Sigmoid colon (tissue), 7 donors: ENCODE results near the gene PIH1D2. TPM values are rescaled to one million over a fixed set of nuclear protein-coding genes. Genes with fewer than 3 reads are reported as not detected.
"Not testable (repeated sequence)": the region's sequence is repeated elsewhere in the genome, so short reads cannot be mapped to it uniquely, and the experiment has no call there.

ENCODE experiments used
- DNase-seq: peaks from one replicate; pipeline ENCODE4 v3.0.0-alpha.2; 2019
- H3K27ac ChIP-seq, 4 donors: fragments of 200-600 bp; sonication (generic); one replicate each; pipeline ENCODE4 v1.5.1; 2016 to 2019; ENCODE audit warnings: mild to moderate bottlenecking in 1 of 4
- H3K27me3 ChIP-seq, 3 donors: fragments of 200-600 bp; sonication (generic); one replicate each; pipeline ENCODE4 v1.5.1; 2019; ENCODE audit warnings: mild to moderate bottlenecking in 1 of 3
- H3K36me3 ChIP-seq, 4 donors: fragments of 200-600 bp; sonication (generic); one replicate each; pipeline ENCODE4 v1.5.1; 2016 to 2019
- H3K4me1 ChIP-seq, 4 donors: fragments of 200-600 bp; sonication (generic); one replicate each; pipeline ENCODE4 v1.5.1; 2017 to 2019
- H3K4me3 ChIP-seq, 4 donors: fragments of 200-600 bp; sonication (generic); one replicate each; pipeline ENCODE4 v1.5.1; 2017 to 2019; ENCODE audit warnings: mild to moderate bottlenecking in 2 of 4, moderate library complexity in 1 of 4
- H3K9me3 ChIP-seq, 4 donors: fragments of 200-600 bp in 3 of 4; sonication (generic) in 3 of 4; one replicate each; pipeline versions ENCODE4 v1.5.1 to v1.6.1; 2013 to 2019
- EP300 ChIP-seq, 4 donors: sonication (generic); formaldehyde crosslinking; IDR thresholded peaks; one replicate each; pipeline ENCODE4 v1.6.1; 2017; ENCODE audit warnings: antibody characterized with exemption in 4 of 4
- POLR2A ChIP-seq, 2 donors: fragments of 450-650 bp; IDR thresholded peaks; one replicate each; pipeline ENCODE4 v1.6.1; 2016; ENCODE audit warnings: antibody characterized with exemption in 2 of 2, mild to moderate bottlenecking in 2 of 2, moderate library complexity in 2 of 2
- POLR2AphosphoS5 ChIP-seq, 4 donors: sonication (generic); formaldehyde crosslinking; IDR thresholded peaks; one replicate each; pipeline ENCODE4 v1.6.1; 2017; ENCODE audit warnings: antibody characterized with exemption in 4 of 4
- WGBS, 2 donors: extraction: QIAGEN DNeasy Blood & Tissue Kit; methylation state at CpG; one replicate each; pipeline ENCODE4 v1.1.7; 2013; 5-methylcytosine and 5-hydroxymethylcytosine counted together
- intact Hi-C: fragments of 100-400 bp; cut with DNase I; formaldehyde crosslinking; loops from one replicate; pipeline ENCODE4 v1.15.1; 2023
- polyA plus RNA-seq, 3 donors: library from polyadenylated mRNA; stranded (reverse); fragments of 200-250 nt; gene quantifications; one replicate each; pipeline ENCODE4 v1.2.3, GENCODE V29; 2013
- total RNA-seq, 4 donors: library from RNA; depleted of rRNA; stranded (reverse); fragments of >200 nt; gene quantifications; one replicate each; pipeline ENCODE4 v1.1.0, GENCODE V29; 2016
- TF ChIP-seq, protein P1 (sequence below), 4 experiments: fragments of 450-650 bp in 3 of 4; fragments of 200-600 bp in 1 of 4; IDR thresholded peaks; one replicate each; pipeline ENCODE4 v1.5.1; 2016 to 2019; ENCODE audit warnings: antibody characterized with exemption in 4 of 4, mild to moderate bottlenecking in 3 of 4, moderate library complexity in 2 of 4
- donor health status: healthy with polysubstance abuse.
- donor health status: Bipolar disorder and iron deficiency.
- donor health status: healthy.

The PIH1D2 gene
- total and polyA plus RNA-seq, 7 donors: 0.60 to 3.9 (median 1.8) TPM; not detected in 1

- H3K4me1 ChIP-seq: no peaks in the 10 kb centered on the region
- no peak overlapping the region for H3K27ac ChIP-seq
- intact Hi-C loops: no loop called here
- H3K36me3 ChIP-seq: peaks cover 0 to 4% (median 0%) of the 10 kb centered on the region in 4 donors
- H3K9me3 ChIP-seq: no peaks in the 10 kb centered on the region
- 83 to 90% methylated on average over 6 of the region's 6 CpGs for WGBS, 2 donors
- DNase-seq: no peak
- TF ChIP-seq POLR2AphosphoS5 (IDR thresholded peaks at IDR 0.05) (no peak), POLR2A (IDR thresholded peaks at IDR 0.05) (no peak), EP300 (IDR thresholded peaks at IDR 0.05) (no peak)
- no peaks in the 10 kb centered on the region for H3K27me3 ChIP-seq
- no peak overlapping the region for H3K4me3 ChIP-seq
Observed at GRCh38 chr11:112103446-112103845, 29.6 kb upstream of the PIH1D2 start.

GRCh38 chr11:112100462-112100861 is 26.6 kb upstream of the PIH1D2 start:
- Histone ChIP-seq H3K9me3 (no peaks in the 10 kb centered on the region), H3K36me3 (peaks cover 0 to 28% (median 3%) of the 10 kb centered on the region in 4 donors), H3K4me3 (no peak overlapping the region), H3K4me1 (no peaks in the 10 kb centered on the region), H3K27me3 (no peaks in the 10 kb centered on the region), H3K27ac (no peak overlapping the region)
- 71 to 77% methylated on average over 2 of the region's 2 CpGs for WGBS, 2 donors
- intact Hi-C loops: no loop called here
- no peak for TF ChIP-seq POLR2AphosphoS5 (IDR thresholded peaks at IDR 0.05)
- TF ChIP-seq POLR2A (IDR thresholded peaks at IDR 0.05): no peak
- no peak for DNase-seq

- 93 to 96% methylated on average over 11 of the region's 11 CpGs for WGBS, 2 donors
- Histone ChIP-seq H3K36me3 (peaks cover 0 to 53% (median 13%) of the 10 kb centered on the region in 4 donors), H3K27ac (no peak overlapping the region), H3K4me3 (no peak overlapping the region), H3K27me3 (no peaks in the 10 kb centered on the region), H3K9me3 (no peaks in the 10 kb centered on the region), H3K4me1 (no peaks in the 10 kb centered on the region)
- intact Hi-C loops: no loop called here
- no peak for DNase-seq
- TF ChIP-seq, protein P1, sequence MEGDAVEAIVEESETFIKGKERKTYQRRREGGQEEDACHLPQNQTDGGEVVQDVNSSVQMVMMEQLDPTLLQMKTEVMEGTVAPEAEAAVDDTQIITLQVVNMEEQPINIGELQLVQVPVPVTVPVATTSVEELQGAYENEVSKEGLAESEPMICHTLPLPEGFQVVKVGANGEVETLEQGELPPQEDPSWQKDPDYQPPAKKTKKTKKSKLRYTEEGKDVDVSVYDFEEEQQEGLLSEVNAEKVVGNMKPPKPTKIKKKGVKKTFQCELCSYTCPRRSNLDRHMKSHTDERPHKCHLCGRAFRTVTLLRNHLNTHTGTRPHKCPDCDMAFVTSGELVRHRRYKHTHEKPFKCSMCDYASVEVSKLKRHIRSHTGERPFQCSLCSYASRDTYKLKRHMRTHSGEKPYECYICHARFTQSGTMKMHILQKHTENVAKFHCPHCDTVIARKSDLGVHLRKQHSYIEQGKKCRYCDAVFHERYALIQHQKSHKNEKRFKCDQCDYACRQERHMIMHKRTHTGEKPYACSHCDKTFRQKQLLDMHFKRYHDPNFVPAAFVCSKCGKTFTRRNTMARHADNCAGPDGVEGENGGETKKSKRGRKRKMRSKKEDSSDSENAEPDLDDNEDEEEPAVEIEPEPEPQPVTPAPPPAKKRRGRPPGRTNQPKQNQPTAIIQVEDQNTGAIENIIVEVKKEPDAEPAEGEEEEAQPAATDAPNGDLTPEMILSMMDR (IDR thresholded peaks at IDR 0.05): no peak
- TF ChIP-seq POLR2A (IDR thresholded peaks at IDR 0.05): no peak
- no peak for TF ChIP-seq EP300 (IDR thresholded peaks at IDR 0.05)
- no peak for TF ChIP-seq POLR2AphosphoS5 (IDR thresholded peaks at IDR 0.05)
Observed at GRCh38 chr11:112097734-112098528, 24.1 kb upstream of the PIH1D2 start.

DNA sequence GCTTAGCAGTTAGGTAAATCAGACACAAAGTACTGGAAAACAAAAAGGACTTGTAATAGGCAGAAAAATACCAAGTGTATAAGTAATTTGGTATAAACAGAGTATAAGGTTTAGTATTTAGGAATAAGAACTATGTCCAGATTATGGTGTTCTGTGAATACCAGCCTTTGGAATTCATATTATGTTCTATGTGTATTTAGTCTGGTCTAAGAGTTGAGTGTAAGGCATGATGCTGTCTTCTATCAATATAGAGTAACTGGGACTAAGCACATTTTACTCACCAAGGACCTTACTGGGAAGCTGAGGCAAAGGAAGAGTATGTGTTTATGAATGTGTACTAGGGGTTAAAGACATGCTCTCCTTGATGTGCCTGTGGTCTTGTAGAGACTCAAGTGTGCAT is 22.4 kb upstream of the PIH1D2 start:
- H3K27me3 ChIP-seq: no peaks in the 10 kb centered on the region
- no peak overlapping the region for H3K4me3 ChIP-seq
- no peaks in the 10 kb centered on the region for H3K9me3 ChIP-seq
- TF ChIP-seq, protein P1 (IDR thresholded peaks at IDR 0.05): no peak
- no peak for TF ChIP-seq POLR2A (IDR thresholded peaks at IDR 0.05)
- TF ChIP-seq EP300 (IDR thresholded peaks at IDR 0.05): no peak
- TF ChIP-seq POLR2AphosphoS5 (IDR thresholded peaks at IDR 0.05): no peak
- no peak overlapping the region for H3K27ac ChIP-seq
- intact Hi-C loops: no loop called here
- H3K36me3 ChIP-seq: peaks cover 11 to 70% (median 27%) of the 10 kb centered on the region in 4 donors
- H3K4me1 ChIP-seq: no peaks in the 10 kb centered on the region
- DNase-seq: no peak

GRCh38 chr11:112095302-112095701 is 21.5 kb upstream of the PIH1D2 start:
- H3K9me3 ChIP-seq, DNase-seq, H3K4me3 ChIP-seq, H3K27ac ChIP-seq, H3K4me1 ChIP-seq, H3K27me3 ChIP-seq, intact Hi-C loops: not testable (repeated sequence)
- peaks cover 19 to 79% (median 33%) of the 10 kb centered on the region in 4 donors for H3K36me3 ChIP-seq
- 97 to 98% methylated on average over 2 of the region's 2 CpGs for WGBS, 2 donors

GRCh38 chr11:112087212-112087611 is 13.4 kb upstream of the PIH1D2 start:
- no peak for DNase-seq
- intact Hi-C loops: loop anchor here (5.0 kb wide), 1 partner anchor 210 kb away; the partner anchor contains the start of genes CFAP68 and FDXACB1
- TF ChIP-seq POLR2AphosphoS5 (IDR thresholded peaks at IDR 0.05) (no peak), POLR2A (IDR thresholded peaks at IDR 0.05) (no peak), EP300 (IDR thresholded peaks at IDR 0.05) (no peak)
- TF ChIP-seq, protein P1 (IDR thresholded peaks at IDR 0.05): no peak
- H3K4me3 ChIP-seq: peak overlapping the region; percentile 74 to 81 (median 75)
- 18% methylated on average over 10 of the region's 10 CpGs for WGBS, 2 donors
- H3K9me3 ChIP-seq: no peaks in the 10 kb centered on the region
- no peaks in the 10 kb centered on the region for H3K27me3 ChIP-seq
- H3K4me1 ChIP-seq: peaks cover 0 to 38% (median 33%) of the 10 kb centered on the region in 4 donors
- peaks cover 15 to 76% (median 51%) of the 10 kb centered on the region in 4 donors for H3K36me3 ChIP-seq
- peak overlapping the region; percentile 81 to 86 (median 82) for H3K27ac ChIP-seq
